Stimulated activated CD4-positive, alpha-beta T cell treated with anti-CD3 and anti-CD28 coated beads, Interleukin-12 subunit alpha, Interleukin-12 subunit beta, amount 100 ng/mL, for 24 hours (primary cell): ENCODE data around the gene KLF13.

Experiments used
- DNase-seq, 2 experiments: peaks; one replicate each; pipeline ENCODE4 v3.0.0-alpha.2; 2020; ENCODE audit warnings: low read depth in 2 of 2

Gene KLF13

GRCh38 chr15:31362886-31363285, 36.3 kb downstream of the KLF13 start:
- DNase-seq: no peak

- DNase-seq: no peak
Measured at GRCh38 chr15:31364301-31365031, 37.8 kb downstream of the KLF13 start.

GRCh38 chr15:31365032-31365654, 38.5 kb downstream of the KLF13 start:
- no peak for DNase-seq

GRCh38 chr15:31365655-31366127, 39.1 kb downstream of the KLF13 start:
- DNase-seq: peak; percentile 68 to 75

- no peak for DNase-seq
Measured at GRCh38 chr15:31366169-31366734, 39.6 kb downstream of the KLF13 start.

GRCh38 chr15:31367021-31367729, 40.5 kb downstream of the KLF13 start:
- DNase-seq: no peak

- no peak for DNase-seq
Measured at GRCh38 chr15:31367730-31368344, 41.2 kb downstream of the KLF13 start.

GRCh38 chr15:31369727-31370126, 43.1 kb downstream of the KLF13 start:
- no peak for DNase-seq

- DNase-seq: no peak
Measured at GRCh38 chr15:31371520-31372240, 45.0 kb downstream of the KLF13 start.

- DNase-seq: no peak
Measured at GRCh38 chr15:31372635-31373091, 46.0 kb downstream of the KLF13 start.

GRCh38 chr15:31373096-31373865, 46.6 kb downstream of the KLF13 start:
- DNase-seq: no peak

GRCh38 chr15:31373970-31374369, 47.3 kb downstream of the KLF13 start:
- DNase-seq: no peak

- no peak for DNase-seq
Measured at GRCh38 chr15:31374489-31374888, 47.9 kb downstream of the KLF13 start.

- no peak for DNase-seq
Measured at GRCh38 chr15:31374986-31375385, 48.4 kb downstream of the KLF13 start.

- no peak for DNase-seq
Measured at GRCh38 chr15:31375772-31376171, 49.1 kb downstream of the KLF13 start.

GRCh38 chr15:31376511-31376910, 49.9 kb downstream of the KLF13 start:
- no peak for DNase-seq

- no peak for DNase-seq
Measured at GRCh38 chr15:31377030-31377429, 50.4 kb downstream of the KLF13 start.

GRCh38 chr15:31378363-31378903, 51.8 kb downstream of the KLF13 start:
- DNase-seq: no peak

- no peak for DNase-seq
Measured at GRCh38 chr15:31379042-31379441, 52.4 kb downstream of the KLF13 start.

GRCh38 chr15:31379577-31379976, 52.9 kb downstream of the KLF13 start:
- no peak for DNase-seq
